Ovary (tissue), 3 donors: ENCODE results near the gene INAFM1.

Experiments
- EP300 ChIP-seq: sonication (generic); formaldehyde crosslinking; IDR thresholded peaks from one replicate; pipeline ENCODE4 v1.6.1; 2017; ENCODE audit warnings: antibody characterized with exemption
- TF ChIP-seq, protein P1 (sequence below), 3 donors: fragments of 450-650 bp in 2 of 3; fragments of 200-600 bp in 1 of 3; IDR thresholded peaks; one replicate each; pipeline versions ENCODE4 v1.5.1 to v1.8.0; 2016 to 2022; ENCODE audit warnings: antibody characterized with exemption in 3 of 3, mild to moderate bottlenecking in 1 of 3
- donor health status: DM: no; HTN: no; CAD: no.

DNA sequence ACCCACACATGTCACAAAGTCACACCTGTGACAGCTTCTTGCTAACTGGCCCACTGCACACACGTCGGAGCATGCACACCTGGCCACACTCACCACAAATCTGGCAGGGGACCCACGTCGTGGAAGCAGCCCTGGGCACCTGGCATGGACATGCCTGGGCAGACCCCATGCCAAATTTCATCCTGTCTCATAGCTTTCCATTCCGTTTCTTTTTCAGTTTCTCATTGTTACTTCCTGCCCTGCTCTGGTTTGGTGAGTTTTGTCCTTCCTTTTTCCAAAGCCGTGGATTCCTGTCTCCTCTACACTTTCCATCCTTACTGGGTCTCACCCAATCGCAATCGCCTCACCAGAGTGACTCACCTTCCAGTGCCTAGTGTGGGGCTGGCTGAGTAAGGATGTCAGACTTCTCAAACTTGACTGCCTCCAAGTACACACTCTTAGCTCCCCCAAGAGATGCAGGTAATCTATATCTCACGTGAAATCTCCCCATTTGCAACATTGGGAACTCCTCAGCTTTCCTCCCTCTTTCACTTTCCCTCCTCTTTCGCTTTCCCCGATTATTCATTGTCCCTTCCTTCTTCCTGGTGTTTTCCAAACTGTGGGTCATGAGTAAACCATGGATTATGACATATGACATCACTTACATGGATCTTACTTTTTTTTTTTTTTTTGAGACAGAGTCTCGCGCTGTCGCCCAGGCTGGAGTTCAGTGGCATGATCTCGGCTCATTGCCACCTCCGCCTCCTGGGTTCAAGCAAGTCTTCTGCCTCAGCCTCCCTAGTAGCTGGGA lies 42.1 kb upstream of the INAFM1 start:
- TF ChIP-seq, protein P1, sequence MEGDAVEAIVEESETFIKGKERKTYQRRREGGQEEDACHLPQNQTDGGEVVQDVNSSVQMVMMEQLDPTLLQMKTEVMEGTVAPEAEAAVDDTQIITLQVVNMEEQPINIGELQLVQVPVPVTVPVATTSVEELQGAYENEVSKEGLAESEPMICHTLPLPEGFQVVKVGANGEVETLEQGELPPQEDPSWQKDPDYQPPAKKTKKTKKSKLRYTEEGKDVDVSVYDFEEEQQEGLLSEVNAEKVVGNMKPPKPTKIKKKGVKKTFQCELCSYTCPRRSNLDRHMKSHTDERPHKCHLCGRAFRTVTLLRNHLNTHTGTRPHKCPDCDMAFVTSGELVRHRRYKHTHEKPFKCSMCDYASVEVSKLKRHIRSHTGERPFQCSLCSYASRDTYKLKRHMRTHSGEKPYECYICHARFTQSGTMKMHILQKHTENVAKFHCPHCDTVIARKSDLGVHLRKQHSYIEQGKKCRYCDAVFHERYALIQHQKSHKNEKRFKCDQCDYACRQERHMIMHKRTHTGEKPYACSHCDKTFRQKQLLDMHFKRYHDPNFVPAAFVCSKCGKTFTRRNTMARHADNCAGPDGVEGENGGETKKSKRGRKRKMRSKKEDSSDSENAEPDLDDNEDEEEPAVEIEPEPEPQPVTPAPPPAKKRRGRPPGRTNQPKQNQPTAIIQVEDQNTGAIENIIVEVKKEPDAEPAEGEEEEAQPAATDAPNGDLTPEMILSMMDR (IDR thresholded peaks at IDR 0.05), result no peak
- TF ChIP-seq EP300, result no peak
